Muscle layer of colon (tissue), 2 donors: Measurements from ENCODE around the gene PTPN21.

Experiments
- H3K27ac ChIP-seq: one replicate; pipeline ENCODE4 v1.7.0; 2013; ENCODE audit warnings: low read depth, mild to moderate bottlenecking, low read length, moderate library complexity
- H3K27me3 ChIP-seq, 2 donors: one replicate each; pipeline ENCODE4 v1.7.0; 2013; ENCODE audit warnings: low read length in 2 of 2, mild to moderate bottlenecking in 2 of 2; ENCODE audit not compliant: insufficient read depth in 2 of 2, control insufficient read depth in 1 of 2
- H3K36me3 ChIP-seq: one replicate; pipeline ENCODE4 v1.7.0; 2013; ENCODE audit warnings: mild to moderate bottlenecking, low read length; ENCODE audit not compliant: insufficient read depth
- H3K4me1 ChIP-seq: one replicate; pipeline ENCODE4 v1.7.0; 2013; ENCODE audit warnings: mild to moderate bottlenecking, low read length; ENCODE audit not compliant: insufficient read depth
- H3K4me3 ChIP-seq, 2 donors: one replicate each; pipeline ENCODE4 v1.7.0; 2013; ENCODE audit warnings: low read length in 2 of 2, low read depth in 1 of 2, mild to moderate bottlenecking in 1 of 2, moderate library complexity in 1 of 2
- H3K9ac ChIP-seq: one replicate; pipeline ENCODE4 v1.7.0; 2013; ENCODE audit warnings: low read length
- H3K9me3 ChIP-seq: one replicate; pipeline ENCODE4 v1.7.0; 2013; ENCODE audit warnings: mild to moderate bottlenecking, low read length
- donor health status: abdominal sarcoma.
- donor health status: Adenocarcinoma of cecum.

Gene PTPN21

DNA sequence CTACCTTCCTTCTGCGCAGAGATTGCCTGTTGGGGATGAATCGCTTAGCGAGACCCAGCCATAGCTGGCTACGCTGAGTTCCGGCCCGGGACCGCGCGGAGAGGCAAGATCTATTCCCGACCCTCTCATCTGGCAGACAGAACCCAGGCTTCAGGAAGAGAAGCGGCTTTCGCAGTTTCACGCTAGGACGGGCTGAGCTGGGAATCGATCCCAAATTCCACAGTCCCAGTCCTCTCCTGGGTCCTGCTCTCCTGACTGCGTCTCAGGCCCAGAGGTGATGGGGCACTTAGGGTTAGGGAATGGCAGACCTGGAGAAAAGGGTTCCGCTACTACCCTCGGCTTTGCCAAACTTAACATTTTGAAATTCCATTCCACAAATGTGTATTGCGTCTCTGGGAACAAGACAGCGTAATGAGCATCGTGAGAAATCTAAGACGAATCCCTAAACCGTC, 2.8 kb downstream of the PTPN21 start:
- Histone ChIP-seq H3K36me3 (peaks cover 22% of the 10 kb centered on the region), H3K4me1 (peaks cover 24% of the 10 kb centered on the region), H3K9ac (peak overlapping the region; percentile 66), H3K9me3 (no peaks in the 10 kb centered on the region), H3K4me3 (peak overlapping the region; percentile 91 to 93), H3K27ac (peak overlapping the region; percentile 78), H3K27me3 (no peaks in the 10 kb centered on the region)

DNA sequence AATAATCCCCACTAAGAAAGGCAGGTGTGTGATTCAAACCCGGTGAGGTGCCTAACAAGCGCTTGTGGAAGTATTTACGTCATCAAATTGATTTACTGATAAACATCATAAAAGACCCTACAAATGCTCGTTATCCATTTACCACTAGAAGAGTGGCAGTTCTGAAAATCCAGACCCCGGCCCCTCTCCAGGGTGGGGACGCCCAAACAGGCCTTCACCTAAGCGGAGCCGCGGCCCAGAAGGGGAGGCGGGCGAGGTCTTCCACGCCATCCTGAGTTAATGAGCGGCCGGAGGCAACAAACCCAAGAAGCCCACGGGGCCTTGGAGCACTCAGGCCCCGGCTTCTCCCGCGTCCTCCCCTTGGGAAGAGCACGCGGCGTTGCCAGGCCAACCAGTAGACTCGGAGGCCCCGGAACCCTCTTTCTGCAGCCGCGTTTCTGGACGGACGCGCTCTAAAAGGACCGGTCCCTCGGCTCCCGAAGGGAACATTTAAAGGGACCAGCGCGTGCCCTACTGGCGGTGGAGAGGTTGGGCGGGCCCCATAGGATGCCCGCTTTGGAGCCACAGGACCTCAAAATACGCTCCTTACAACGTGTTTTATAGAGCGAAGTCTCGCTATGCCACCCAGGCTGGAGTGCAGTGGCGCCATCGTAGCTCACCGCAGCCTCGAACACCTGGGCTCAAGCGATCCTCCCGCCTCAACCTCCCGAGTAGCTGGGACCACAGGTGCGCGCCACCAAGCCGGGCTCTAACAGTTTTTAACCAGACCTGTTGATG, 3.5 kb downstream of the PTPN21 start:
- peaks cover 24% of the 10 kb centered on the region for H3K4me1 ChIP-seq
- peaks cover 22% of the 10 kb centered on the region for H3K36me3 ChIP-seq
- H3K9me3 ChIP-seq: no peaks in the 10 kb centered on the region
- no peaks in the 10 kb centered on the region for H3K27me3 ChIP-seq
- H3K9ac ChIP-seq: peak overlapping the region; percentile 66
- peak overlapping the region; percentile 78 for H3K27ac ChIP-seq
- H3K4me3 ChIP-seq: peak overlapping the region; percentile 91 to 93

DNA sequence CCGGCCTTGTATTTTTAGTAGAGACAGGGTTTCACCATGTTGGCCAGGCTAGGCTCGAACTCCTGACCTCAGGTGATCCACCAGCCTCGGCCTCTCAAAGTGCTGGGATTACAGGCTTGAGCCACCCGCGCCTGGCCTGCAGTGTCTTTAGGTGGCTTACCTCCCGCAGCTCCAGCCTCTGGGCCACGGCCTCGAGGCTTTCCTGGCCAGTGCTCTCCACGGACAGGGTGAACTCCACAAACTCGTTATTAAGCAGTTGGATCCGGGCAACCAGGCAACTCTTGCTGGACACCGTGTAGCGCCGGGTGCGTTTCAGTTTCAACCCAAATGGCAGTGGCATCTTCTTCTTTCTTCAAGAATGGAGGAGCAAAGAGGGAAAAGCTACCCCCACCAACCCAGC, 4.7 kb downstream of the PTPN21 start:
- H3K27ac ChIP-seq: no peak overlapping the region
- H3K9me3 ChIP-seq: no peaks in the 10 kb centered on the region
- H3K9ac ChIP-seq: no peak overlapping the region
- peaks cover 26% of the 10 kb centered on the region for H3K36me3 ChIP-seq
- no peaks in the 10 kb centered on the region for H3K27me3 ChIP-seq
- H3K4me1 ChIP-seq: peaks cover 20% of the 10 kb centered on the region
- H3K4me3 ChIP-seq: no peak overlapping the region

DNA sequence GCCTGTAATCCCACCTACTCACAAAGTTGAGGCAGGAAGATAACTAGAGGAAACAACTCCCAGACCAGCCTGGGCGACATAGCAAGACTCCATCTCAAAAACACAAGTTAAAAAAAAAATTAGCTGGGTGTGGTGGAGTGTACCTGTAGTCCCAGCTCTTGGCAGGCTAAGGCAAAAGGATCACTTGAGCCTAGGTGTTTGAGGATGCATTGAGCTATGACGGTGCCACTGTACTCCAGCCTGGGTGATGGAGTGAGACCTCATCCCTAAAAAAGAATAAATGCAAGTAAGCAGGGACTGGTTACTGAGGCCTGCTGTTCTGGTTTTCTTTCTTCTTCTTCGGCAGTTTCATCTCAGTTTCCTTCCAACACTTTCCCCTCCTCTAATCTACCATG, 7.4 kb downstream of the PTPN21 start:
- no peak overlapping the region for H3K27ac ChIP-seq
- H3K4me3 ChIP-seq: no peak overlapping the region
- H3K27me3 ChIP-seq: no peaks in the 10 kb centered on the region
- no peak overlapping the region for H3K9ac ChIP-seq
- no peaks in the 10 kb centered on the region for H3K9me3 ChIP-seq
- H3K36me3 ChIP-seq: peaks cover 27% of the 10 kb centered on the region
- H3K4me1 ChIP-seq: peaks cover 14% of the 10 kb centered on the region

DNA sequence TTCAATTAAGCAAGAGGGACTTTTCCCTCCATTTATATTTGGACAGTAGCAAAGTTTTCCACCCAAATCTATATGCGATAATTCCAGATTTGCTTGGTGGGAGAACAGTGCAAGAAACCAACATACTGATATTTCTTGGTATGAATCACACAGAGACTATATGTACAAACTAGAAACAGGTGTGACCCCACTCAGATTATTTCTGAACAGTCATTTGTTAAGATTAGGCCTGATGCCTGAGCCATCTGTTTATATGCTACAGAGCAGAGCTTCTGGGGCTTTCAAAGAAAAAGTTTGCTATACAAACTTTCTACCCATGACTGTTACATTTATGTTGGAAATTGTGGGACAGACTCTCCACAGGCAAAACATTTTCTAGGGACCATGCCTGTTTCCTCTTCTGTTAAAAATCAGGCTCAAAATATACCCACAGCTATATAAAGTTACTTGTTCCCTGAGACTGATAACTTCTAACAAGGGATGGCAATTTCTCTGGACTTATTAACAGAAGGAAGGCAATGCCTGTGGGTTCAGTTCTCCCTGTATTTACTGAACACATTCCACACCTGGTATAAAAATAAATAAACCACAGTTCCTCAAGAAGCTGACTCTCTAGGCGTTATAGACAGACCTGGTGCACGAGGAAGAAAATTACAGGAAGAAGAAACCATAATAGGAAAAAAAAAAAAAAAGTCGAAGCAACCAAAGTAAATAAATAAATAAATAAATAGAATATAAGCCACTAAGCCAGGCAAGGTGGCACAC, 8.0 kb downstream of the PTPN21 start:
- no peaks in the 10 kb centered on the region for H3K9me3 ChIP-seq
- peaks cover 27% of the 10 kb centered on the region for H3K36me3 ChIP-seq
- no peaks in the 10 kb centered on the region for H3K27me3 ChIP-seq
- peaks cover 9% of the 10 kb centered on the region for H3K4me1 ChIP-seq
- no peak overlapping the region for H3K4me3 ChIP-seq
- H3K9ac ChIP-seq: no peak overlapping the region
- no peak overlapping the region for H3K27ac ChIP-seq

DNA sequence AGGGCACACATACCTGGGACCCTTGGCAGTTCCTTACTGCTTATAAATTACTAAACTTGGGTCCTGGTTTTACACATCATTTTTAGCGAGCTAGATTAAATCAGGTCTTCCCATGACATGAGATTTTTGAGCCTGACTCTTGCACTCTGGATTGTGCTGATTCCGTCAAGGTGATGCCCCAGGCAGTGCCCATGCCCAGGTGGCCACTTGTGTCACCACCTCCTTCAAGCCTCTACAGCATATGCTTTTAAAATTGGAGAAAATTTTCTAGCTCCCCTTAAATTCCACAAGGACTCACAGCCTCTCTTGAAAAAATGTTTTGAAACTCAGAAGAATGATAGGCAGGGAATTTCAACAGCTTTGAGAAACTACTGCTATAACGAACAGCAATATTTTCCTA, 9.6 kb downstream of the PTPN21 start:
- H3K4me3 ChIP-seq: no peak overlapping the region
- no peaks in the 10 kb centered on the region for H3K27me3 ChIP-seq
- no peaks in the 10 kb centered on the region for H3K9me3 ChIP-seq
- no peak overlapping the region for H3K27ac ChIP-seq
- H3K9ac ChIP-seq: no peak overlapping the region
- H3K4me1 ChIP-seq: peaks cover under 1% of the 10 kb centered on the region
- H3K36me3 ChIP-seq: peaks cover 27% of the 10 kb centered on the region

DNA sequence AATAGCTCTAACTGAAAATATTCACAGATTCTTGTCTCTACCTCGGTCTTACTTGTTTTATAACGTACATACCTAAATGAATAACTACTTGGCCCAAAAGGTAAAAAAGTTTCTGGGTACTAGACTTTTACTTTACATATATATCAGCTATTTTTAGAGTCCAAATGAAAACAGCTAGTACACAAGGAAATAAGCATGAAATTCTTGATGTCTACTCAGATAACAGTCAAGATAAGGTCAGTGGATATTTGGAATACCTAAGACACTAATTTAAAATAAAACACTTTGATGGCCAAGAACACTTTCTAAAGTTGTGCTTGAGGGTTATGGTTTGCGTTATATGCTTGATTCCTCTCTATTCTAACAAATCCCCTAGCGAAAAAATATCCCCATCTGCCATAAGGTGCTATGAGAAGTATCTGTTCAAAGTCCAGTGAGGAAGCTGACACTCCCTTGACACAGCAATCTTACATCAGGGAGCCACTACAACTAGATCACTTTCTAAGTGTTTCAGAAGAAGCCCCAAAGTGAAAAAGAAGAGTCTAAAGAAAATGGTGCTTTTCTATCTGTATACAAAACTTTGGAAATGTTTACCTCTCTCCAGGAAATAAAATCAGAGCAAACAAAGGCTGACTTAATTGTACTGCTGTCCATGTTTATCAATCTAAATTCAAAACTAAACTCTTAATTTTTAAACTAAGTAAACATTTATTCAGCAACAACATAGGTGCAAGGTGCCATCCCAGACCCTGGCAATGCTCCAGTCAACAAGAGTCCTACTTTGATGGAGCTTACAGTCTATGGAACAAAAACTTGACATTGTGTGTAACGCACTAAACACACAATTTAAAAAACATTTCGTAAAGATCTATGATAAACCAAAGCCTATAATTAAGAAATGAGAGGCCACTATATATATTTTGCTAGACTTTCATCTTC, 11.7 kb downstream of the PTPN21 start:
- Histone ChIP-seq H3K4me1 (no peaks in the 10 kb centered on the region), H3K27me3 (no peaks in the 10 kb centered on the region), H3K36me3 (peaks cover 19% of the 10 kb centered on the region), H3K27ac (no peak overlapping the region), H3K9me3 (no peaks in the 10 kb centered on the region), H3K9ac (no peak overlapping the region), H3K4me3 (no peak overlapping the region)

DNA sequence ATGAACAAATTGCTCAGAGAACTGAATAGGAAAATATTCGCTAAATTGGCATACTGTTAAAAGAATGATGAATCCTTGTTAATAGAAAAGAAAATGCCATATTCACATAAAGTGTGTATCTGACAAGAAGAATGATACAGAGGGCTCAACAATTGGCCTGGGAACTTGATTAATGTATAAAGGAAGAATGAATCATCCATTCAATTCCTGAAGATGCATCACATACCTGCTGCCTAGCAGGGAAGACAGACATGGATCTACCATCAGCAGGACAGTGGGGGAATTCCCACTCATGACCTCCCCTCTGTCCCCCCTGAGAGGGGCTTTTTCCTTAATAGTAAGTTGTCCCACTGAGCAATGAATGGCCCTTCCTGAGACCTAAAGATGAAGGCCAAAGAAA, 13.5 kb downstream of the PTPN21 start:
- no peak overlapping the region for H3K27ac ChIP-seq
- H3K9me3 ChIP-seq: no peaks in the 10 kb centered on the region
- H3K27me3 ChIP-seq: no peaks in the 10 kb centered on the region
- peaks cover 9% of the 10 kb centered on the region for H3K4me1 ChIP-seq
- no peak overlapping the region for H3K9ac ChIP-seq
- H3K4me3 ChIP-seq: no peak overlapping the region
- peaks cover 9% of the 10 kb centered on the region for H3K36me3 ChIP-seq

DNA sequence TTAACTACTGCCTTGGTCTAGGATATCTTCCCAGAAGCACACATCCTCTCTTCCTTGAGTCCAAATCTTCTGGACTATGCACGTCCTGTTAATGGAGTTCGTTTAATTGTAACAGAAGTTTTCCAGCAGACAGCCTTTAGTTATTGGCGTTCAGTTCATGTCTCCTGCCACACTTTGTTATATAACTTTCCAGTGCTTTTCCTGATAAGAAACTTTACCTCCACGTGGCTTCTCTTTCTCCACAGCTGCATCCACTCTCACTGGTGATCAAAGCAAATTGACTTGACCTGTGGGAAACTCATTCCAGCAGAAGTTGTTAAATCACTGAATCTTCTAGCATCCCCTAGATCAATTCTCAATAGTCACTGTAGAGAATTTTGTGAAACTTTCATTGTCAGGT, 19.0 kb downstream of the PTPN21 start:
- H3K27ac ChIP-seq: no peak overlapping the region
- no peaks in the 10 kb centered on the region for H3K27me3 ChIP-seq
- H3K9me3 ChIP-seq: no peaks in the 10 kb centered on the region
- peaks cover 14% of the 10 kb centered on the region for H3K4me1 ChIP-seq
- no peak overlapping the region for H3K4me3 ChIP-seq
- H3K9ac ChIP-seq: no peak overlapping the region
- peaks cover 5% of the 10 kb centered on the region for H3K36me3 ChIP-seq

DNA sequence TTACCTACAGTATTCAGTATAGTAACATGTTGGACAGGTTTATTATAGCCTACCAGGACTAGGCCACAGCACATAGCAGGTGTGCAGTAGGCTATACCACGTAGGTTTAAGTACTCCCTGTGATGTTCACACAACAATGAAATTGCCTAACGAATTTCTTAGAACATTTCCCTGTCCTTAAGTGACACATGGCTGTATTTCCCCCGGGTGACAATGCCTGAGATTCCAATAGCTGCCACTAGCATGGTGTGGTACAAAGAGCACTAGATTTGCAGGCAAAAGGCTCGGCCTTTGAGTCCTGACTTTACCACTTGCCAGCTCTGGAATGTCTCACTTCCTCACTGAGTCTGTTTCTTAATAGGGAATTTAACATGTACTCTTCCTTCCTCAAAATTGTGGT, 19.7 kb downstream of the PTPN21 start:
- Histone ChIP-seq H3K4me1 (peaks cover 14% of the 10 kb centered on the region), H3K36me3 (peaks cover 5% of the 10 kb centered on the region), H3K4me3 (no peak overlapping the region), H3K27ac (no peak overlapping the region), H3K9ac (no peak overlapping the region), H3K9me3 (no peaks in the 10 kb centered on the region), H3K27me3 (no peaks in the 10 kb centered on the region)

DNA sequence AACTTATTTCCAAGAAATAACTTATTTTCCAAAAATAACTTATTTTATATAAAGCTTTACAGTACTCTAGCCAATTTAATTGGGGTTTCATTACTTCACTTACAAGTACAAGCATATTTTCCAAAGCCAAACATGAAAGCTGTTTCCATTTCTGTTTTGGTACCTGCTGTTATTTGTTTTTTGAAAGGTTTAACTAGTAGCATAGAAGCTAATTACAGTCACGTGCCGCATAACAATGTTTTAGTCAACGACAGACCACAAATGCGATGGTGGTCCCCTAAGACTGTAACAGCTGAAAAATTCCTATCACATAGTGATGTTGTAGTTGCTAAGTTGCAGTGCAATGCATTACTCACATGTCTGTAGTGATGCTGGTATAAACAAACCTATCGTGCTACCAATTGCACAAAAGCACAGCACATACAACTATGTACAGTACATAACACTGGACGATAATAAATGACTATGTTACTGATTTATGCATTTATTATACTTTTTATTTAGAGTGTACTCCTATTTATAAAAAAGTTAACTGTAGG, 21.7 kb downstream of the PTPN21 start:
- H3K9me3 ChIP-seq: no peaks in the 10 kb centered on the region
- no peaks in the 10 kb centered on the region for H3K36me3 ChIP-seq
- H3K27me3 ChIP-seq: no peaks in the 10 kb centered on the region
- H3K9ac ChIP-seq: no peak overlapping the region
- H3K4me3 ChIP-seq: no peak overlapping the region
- no peak overlapping the region for H3K27ac ChIP-seq
- H3K4me1 ChIP-seq: peaks cover 14% of the 10 kb centered on the region
